ENCODE measurements around the gene SENP6.

DNA sequence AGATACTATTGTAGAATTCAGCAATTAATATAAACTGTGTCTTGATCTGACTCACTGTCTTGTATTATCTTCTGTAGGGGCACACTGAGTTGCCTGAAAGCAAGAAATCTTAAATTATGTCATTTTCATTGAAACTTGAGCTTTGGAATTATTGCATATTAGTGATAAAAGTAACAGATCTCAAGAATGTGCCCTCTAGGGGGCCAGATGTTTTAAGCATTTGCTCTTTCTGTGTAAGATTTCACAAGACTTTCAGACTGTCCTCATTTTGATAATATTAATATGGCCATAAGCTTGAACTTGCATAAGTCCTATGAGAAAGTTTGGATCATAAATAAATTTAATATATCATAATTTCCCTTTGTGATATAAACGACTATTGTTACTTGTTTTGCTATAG, 91.9 kb downstream of the SENP6 start:
- TF ChIP-seq POLR2AphosphoS5 (IDR thresholded peaks at IDR 0.05; ENCODE audit: low read depth, low read length) (no peak), TAF1 (IDR thresholded peaks at IDR 0.05; ENCODE audit: borderline replicate concordance, insufficient read depth, low read length) (no peak)

Measured in PFSK-1 (cell line).